CD14-positive monocyte (primary cell): ENCODE results near the gene TP53I13. TPM values are rescaled to one million over a fixed set of nuclear protein-coding genes. Genes with fewer than 3 reads are reported as not detected.

Experiments used
- DNase-seq, 3 donors: peaks; one replicate each; pipeline ENCODE4 v3.0.0-alpha.2; 2011 to 2022
- H2AFZ ChIP-seq: 2 replicates; pipeline ENCODE4 v1.6.0; 2012; ENCODE audit warnings: mild to moderate bottlenecking, low read depth, low read length, inconsistent platforms; ENCODE audit not compliant: insufficient read depth, poor library complexity, severe bottlenecking
- H3K27ac ChIP-seq, 2 donors: 1 replicate in 1 of 2; 2 replicates in 1 of 2; pipeline ENCODE4 v1.5.1; 2012 to 2013; ENCODE audit warnings: low read length in 2 of 2, control low read depth in 1 of 2, inconsistent platforms in 1 of 2, low read depth in 1 of 2, mild to moderate bottlenecking in 1 of 2
- H3K27me3 ChIP-seq, 2 donors: one replicate each; pipeline versions ENCODE4 v1.6.0 to v1.6.1; 2011 to 2013; ENCODE audit warnings: low read length in 2 of 2; ENCODE audit not compliant: control insufficient read depth in 2 of 2, insufficient read depth in 2 of 2
- H3K36me3 ChIP-seq, 2 donors: replicated peaks in 1 of 2; 1 replicate in 1 of 2; 2 replicates in 1 of 2; pipeline versions ENCODE4 v1.5.1 to v1.6.1; 2012 to 2013; ENCODE audit warnings: low read length in 2 of 2, control low read depth in 1 of 2, inconsistent platforms in 1 of 2, mild to moderate bottlenecking in 1 of 2; ENCODE audit not compliant: insufficient read depth in 2 of 2, control insufficient read depth in 1 of 2
- H3K4me1 ChIP-seq, 2 donors: 1 replicate in 1 of 2; 2 replicates in 1 of 2; pipeline versions ENCODE4 v1.5.1 to v1.6.1; 2012 to 2013; ENCODE audit warnings: low read length in 2 of 2, control low read depth in 1 of 2, inconsistent platforms in 1 of 2, mild to moderate bottlenecking in 1 of 2, moderate library complexity in 1 of 2; ENCODE audit not compliant: insufficient read depth in 2 of 2, control insufficient read depth in 1 of 2
- H3K4me2 ChIP-seq: replicated peaks from 2 replicates; pipeline ENCODE3; 2012; ENCODE audit warnings: low read length, moderate library complexity, mild to moderate bottlenecking; ENCODE audit not compliant: poor library complexity, severe bottlenecking; ENCODE audit errors: extremely low read depth
- H3K4me3 ChIP-seq, 3 experiments: fragments of 200-600 bp in 1 of 3; sonication (generic) in 1 of 3; replicated peaks in 1 of 3; 1 replicate in 2 of 3; 2 replicates in 1 of 3; pipeline ENCODE4 v1.5.1; 2011 to 2013; ENCODE audit warnings: low read length in 3 of 3, mild to moderate bottlenecking in 3 of 3, control low read depth in 2 of 3, low read depth in 2 of 3, inconsistent platforms in 1 of 3, moderate library complexity in 1 of 3
- H3K79me2 ChIP-seq: 2 replicates; pipeline ENCODE4 v1.6.0; 2012; ENCODE audit warnings: mild to moderate bottlenecking, control low read depth, inconsistent platforms, low read length, moderate library complexity; ENCODE audit not compliant: insufficient read depth
- H3K9ac ChIP-seq: 2 replicates; pipeline ENCODE4 v1.6.0; 2017; ENCODE audit warnings: low read length, mild to moderate bottlenecking; ENCODE audit not compliant: insufficient read depth, poor library complexity, severe bottlenecking
- H3K9me3 ChIP-seq, 2 donors: replicated peaks in 1 of 2; 1 replicate in 1 of 2; 2 replicates in 1 of 2; pipeline versions ENCODE4 v1.5.1 to v1.6.1; 2012 to 2013; ENCODE audit warnings: low read length in 2 of 2, control low read depth in 1 of 2; ENCODE audit not compliant: control insufficient read depth in 1 of 2, insufficient read depth in 1 of 2
- H4K20me1 ChIP-seq: 2 replicates; pipeline ENCODE4 v1.6.0; 2012; ENCODE audit warnings: mild to moderate bottlenecking, low read length, control low read depth, moderate library complexity; ENCODE audit not compliant: insufficient read depth
- H3K27ac Mint-ChIP-seq, 7 donors: one replicate each; pipeline ENCODE4 v1.8.0; 2020; ENCODE audit warnings: mild to moderate bottlenecking in 7 of 7, mixed read lengths in 7 of 7, moderate library complexity in 6 of 7, inconsistent platforms in 2 of 7
- H3K27me3 Mint-ChIP-seq, 3 donors: one replicate each; pipeline ENCODE4 v1.8.0; 2021 to 2022; ENCODE audit warnings: low read depth in 3 of 3, mild to moderate bottlenecking in 3 of 3, mixed read lengths in 3 of 3, moderate library complexity in 3 of 3, inconsistent platforms in 1 of 3
- H3K36me3 Mint-ChIP-seq, 2 donors: one replicate each; pipeline ENCODE4 v1.8.0; 2020; ENCODE audit warnings: mixed read lengths in 2 of 2, inconsistent platforms in 1 of 2, mild to moderate bottlenecking in 1 of 2
- H3K4me1 Mint-ChIP-seq: one replicate; pipeline ENCODE4 v1.8.0; 2020; ENCODE audit warnings: mild to moderate bottlenecking, mixed read lengths
- H3K4me3 Mint-ChIP-seq, 2 donors: one replicate each; pipeline ENCODE4 v1.8.0; 2020; ENCODE audit warnings: mild to moderate bottlenecking in 2 of 2, mixed read lengths in 2 of 2, moderate library complexity in 1 of 2
- H3K9me3 Mint-ChIP-seq, 7 donors: one replicate each; pipeline ENCODE4 v1.8.0; 2020 to 2022; ENCODE audit warnings: mixed read lengths in 7 of 7, mild to moderate bottlenecking in 6 of 7, moderate library complexity in 6 of 7, inconsistent platforms in 2 of 7
- CTCF ChIP-seq: fragments of 200-600 bp; IDR thresholded peaks from one replicate; pipeline ENCODE4 v1.8.0; 2022; ENCODE audit warnings: antibody characterized with exemption, mild to moderate bottlenecking
- WGBS: methylation state at CpG from one replicate; pipeline ENCODE4 v1.1.5; 2013; ENCODE audit warnings: missing lambda C conversion rate; ENCODE audit not compliant: insufficient coverage; 5-methylcytosine and 5-hydroxymethylcytosine counted together
- intact Hi-C, 2 donors: fragments of 100-400 bp; cut with micrococcal nuclease; formaldehyde crosslinking; loops; one replicate each; pipeline versions ENCODE4 v1.15.0 to v1.15.1; 2023
- polyA plus RNA-seq, 3 donors: library from polyadenylated mRNA; depleted of rRNA in 1 of 3; unstranded in 2 of 3; stranded (reverse) in 1 of 3; fragments of 300-500 nt in 2 of 3; fragments of >200 nt in 1 of 3; fragmentation: Illumina TruSeq in 2 of 3; gene quantifications; 1 replicate in 2 of 3; 2 replicates in 1 of 3; pipeline ENCODE4 v1.2.3, GENCODE V29; 2012 to 2021

Gene TP53I13
- polyA plus RNA-seq, 3 donors = 9.4 to 58.6 (median 14.4) TPM

- Mint-ChIP-seq H3K4me1 (peaks cover 19% of the 10 kb centered on the region), H3K36me3 (peaks cover 2 to 4% of the 10 kb centered on the region in 2 donors), H3K27ac (no peak overlapping the region), H3K9me3 (peaks cover 0 to 3% (median 0%) of the 10 kb centered on the region in 7 donors), H3K4me3 (no peak overlapping the region), H3K27me3 (no peaks in the 10 kb centered on the region)
- Histone ChIP-seq H3K9ac (no peak overlapping the region), H3K79me2 (no peaks in the 10 kb centered on the region), H3K4me3 (no peak overlapping the region), H3K27me3 (no peaks in the 10 kb centered on the region), H3K27ac (no peak overlapping the region), H3K36me3 (no peaks in the 10 kb centered on the region), H3K4me1 (peaks cover 14 to 16% of the 10 kb centered on the region in 2 donors), H3K4me2 (no peak overlapping the region), H3K9me3 (no peaks in the 10 kb centered on the region), H4K20me1 (no peaks in the 10 kb centered on the region), H2AFZ (no peak overlapping the region)
- intact Hi-C loops = no loop called here
- no peak for TF ChIP-seq CTCF
- DNase-seq = no peak
- 71% methylated on average over 1 of the region's 3 CpGs for WGBS
These were observed 12.7 kb upstream of the TP53I13 start for GRCh38 chr17:29555840-29556239.

GRCh38 chr17:29557085-29557738 lies 11.3 kb upstream of the TP53I13 start:
- no peaks in the 10 kb centered on the region for H3K36me3 ChIP-seq
- no peaks in the 10 kb centered on the region for H3K9me3 ChIP-seq
- intact Hi-C loops = no loop called here
- DNase-seq = no peak
- H4K20me1 ChIP-seq = no peaks in the 10 kb centered on the region
- no CpG with 5 or more reads among the region's 1 CpG for WGBS
- H3K27ac Mint-ChIP-seq = no peak overlapping the region
- H3K4me3 Mint-ChIP-seq = no peak overlapping the region
- no peak for TF ChIP-seq CTCF
- H3K27ac ChIP-seq = no peak overlapping the region
- H3K9me3 Mint-ChIP-seq = no peaks in the 10 kb centered on the region
- H3K79me2 ChIP-seq = peaks cover 5% of the 10 kb centered on the region
- H3K4me1 Mint-ChIP-seq = peaks cover 33% of the 10 kb centered on the region
- no peaks in the 10 kb centered on the region for H3K27me3 Mint-ChIP-seq
- H3K9ac ChIP-seq = no peak overlapping the region
- peaks cover 3 to 5% of the 10 kb centered on the region in 2 donors for H3K36me3 Mint-ChIP-seq
- H3K4me2 ChIP-seq = no peak overlapping the region
- H3K4me1 ChIP-seq = peaks cover 27 to 30% of the 10 kb centered on the region in 2 donors
- H2AFZ ChIP-seq = no peak overlapping the region
- H3K4me3 ChIP-seq = no peak overlapping the region
- no peaks in the 10 kb centered on the region for H3K27me3 ChIP-seq
